Raji (cell line): ENCODE measurements around the gene PCDHGC3.

Experiments used
- POLR2A ChIP-seq: IDR thresholded peaks from 2 replicates; pipeline ENCODE4 v1.6.1; 2011; ENCODE audit warnings: low read depth, low read length, control low read depth; ENCODE audit not compliant: insufficient read depth

The PCDHGC3 gene

GRCh38 chr5:141512911-141513626 is 37.3 kb downstream of the PCDHGC3 start:
- peak; percentile 48 for TF ChIP-seq POLR2A

- peak; percentile 68 for TF ChIP-seq POLR2A
Observed at GRCh38 chr5:141513627-141514329, 38.0 kb downstream of the PCDHGC3 start.

DNA sequence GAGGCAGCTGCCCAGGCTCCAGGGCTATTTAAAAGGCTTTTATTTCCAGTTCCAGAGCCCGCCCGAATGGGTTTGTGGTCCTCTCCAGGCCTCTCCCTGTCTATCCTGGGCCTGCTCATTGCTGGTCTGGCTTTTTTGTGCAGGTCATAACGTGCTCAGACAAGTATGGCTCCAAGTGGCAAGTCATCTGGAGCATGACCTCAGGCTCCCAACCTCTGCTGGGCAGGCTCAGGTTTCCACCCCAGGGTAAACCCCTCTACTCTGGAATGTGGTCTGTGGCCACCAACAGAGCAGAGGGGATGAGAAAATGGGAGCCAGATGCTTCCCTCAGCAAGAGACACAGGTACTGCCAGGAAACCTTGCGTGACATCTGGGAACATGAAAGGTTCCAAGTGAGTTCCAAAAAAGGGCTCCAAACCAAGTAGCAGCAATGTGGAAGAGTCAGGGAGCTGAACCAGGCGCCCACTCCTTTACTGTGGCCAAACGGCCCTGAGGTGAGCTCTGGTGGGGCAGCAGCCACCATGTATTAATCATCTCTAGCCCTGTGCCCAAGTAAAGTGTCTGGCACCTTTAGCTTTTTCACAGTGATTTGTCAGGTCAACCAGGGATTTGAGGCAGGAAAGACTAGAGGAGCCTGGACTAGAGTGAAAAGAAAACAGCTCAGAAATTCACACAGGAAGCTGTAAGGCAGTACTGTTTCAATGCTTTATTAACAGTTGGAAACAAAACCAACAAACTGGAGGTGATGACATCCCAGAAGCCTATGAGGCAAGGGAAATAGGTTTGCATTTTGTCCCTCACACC is 38.8 kb downstream of the PCDHGC3 start:
- no peak; the same call in 1 of the 2 replicates for TF ChIP-seq POLR2A

- TF ChIP-seq POLR2A = no peak
Observed at GRCh38 chr5:141515141-141515540, 39.4 kb downstream of the PCDHGC3 start.

GRCh38 chr5:141515946-141516671 is 40.3 kb downstream of the PCDHGC3 start:
- TF ChIP-seq POLR2A = 0 out of 2 replicates have a peak, but pooled peaks have one; percentile 30

- TF ChIP-seq POLR2A = no peak
Observed at GRCh38 chr5:141516672-141517025, 40.9 kb downstream of the PCDHGC3 start.

GRCh38 chr5:141517312-141517711 is 41.5 kb downstream of the PCDHGC3 start:
- no peak for TF ChIP-seq POLR2A

DNA sequence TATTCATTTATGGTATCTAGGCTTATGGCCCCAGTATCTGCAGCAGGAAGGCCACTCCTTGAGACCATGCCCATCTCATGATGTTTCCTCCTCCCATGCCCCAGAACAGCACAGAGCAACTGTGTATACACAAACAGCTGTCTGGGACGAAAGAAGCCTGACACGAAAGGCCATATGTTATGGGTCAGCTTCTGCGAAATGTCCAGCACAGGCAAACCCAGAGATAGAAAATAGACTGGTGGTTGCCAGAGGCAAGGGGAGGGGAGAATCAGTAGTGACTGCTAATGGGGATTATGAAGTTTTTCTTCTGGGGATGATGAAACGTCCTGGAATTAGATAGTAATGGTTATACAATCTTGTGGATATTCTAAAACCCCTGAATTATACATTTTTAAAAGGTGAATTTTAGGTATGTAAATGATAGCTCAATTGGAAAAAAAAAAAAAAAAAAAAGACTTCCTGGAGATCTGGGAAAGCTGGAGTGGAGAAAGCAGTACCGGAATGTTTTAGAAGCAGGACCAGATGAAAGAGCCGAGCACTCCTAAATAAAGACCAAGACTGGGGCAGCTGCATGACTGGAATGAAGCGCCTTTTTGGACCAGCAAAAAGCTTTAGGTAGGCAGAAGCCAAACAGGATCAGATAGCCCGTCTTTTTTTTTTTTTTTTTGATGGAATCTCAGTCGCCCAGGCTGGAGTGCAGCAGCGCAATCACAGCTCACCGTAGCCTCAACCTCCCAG is 42.3 kb downstream of the PCDHGC3 start:
- no peak for TF ChIP-seq POLR2A

GRCh38 chr5:141518618-141519015 is 42.9 kb downstream of the PCDHGC3 start:
- TF ChIP-seq POLR2A = no peak

- no peak for TF ChIP-seq POLR2A
Observed at GRCh38 chr5:141519605-141520565, 44.1 kb downstream of the PCDHGC3 start.

DNA sequence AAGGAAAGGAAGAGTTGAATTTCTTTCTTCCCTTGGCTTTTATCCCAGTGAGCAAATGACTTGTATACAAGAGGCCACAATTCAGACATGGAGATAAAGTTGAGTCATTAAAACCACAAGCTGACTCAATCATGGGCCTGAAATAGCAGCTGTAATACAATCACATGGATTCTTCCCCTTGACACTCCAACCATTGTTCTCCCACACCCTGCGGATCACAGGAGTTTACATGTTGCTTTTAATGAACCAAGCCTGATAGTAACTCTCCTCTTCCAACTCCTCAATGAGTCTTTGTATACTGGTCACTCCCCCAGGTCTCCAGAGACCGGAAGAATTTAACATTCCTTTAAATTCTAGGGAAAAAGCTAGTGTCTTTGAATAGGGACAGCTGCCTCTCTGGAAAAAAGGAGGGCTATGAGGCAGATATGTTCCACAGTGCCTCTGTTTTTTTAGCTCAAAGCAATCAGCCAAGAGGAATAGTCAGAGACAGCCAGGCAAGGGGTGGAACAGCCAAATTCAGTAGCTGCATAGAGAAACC is 45.5 kb downstream of the PCDHGC3 start:
- TF ChIP-seq POLR2A = no peak

GRCh38 chr5:141522301-141522700 is 46.5 kb downstream of the PCDHGC3 start:
- TF ChIP-seq POLR2A = no peak

- TF ChIP-seq POLR2A = no peak
Observed at GRCh38 chr5:141523991-141524390, 48.2 kb downstream of the PCDHGC3 start.
